ENCODE measurements around the gene TRIM29.
"Not testable (repeated sequence)": the region's sequence is repeated elsewhere in the genome, so short reads cannot be mapped to it uniquely, and the experiment has no call there.

TRIM29 gene

DNA sequence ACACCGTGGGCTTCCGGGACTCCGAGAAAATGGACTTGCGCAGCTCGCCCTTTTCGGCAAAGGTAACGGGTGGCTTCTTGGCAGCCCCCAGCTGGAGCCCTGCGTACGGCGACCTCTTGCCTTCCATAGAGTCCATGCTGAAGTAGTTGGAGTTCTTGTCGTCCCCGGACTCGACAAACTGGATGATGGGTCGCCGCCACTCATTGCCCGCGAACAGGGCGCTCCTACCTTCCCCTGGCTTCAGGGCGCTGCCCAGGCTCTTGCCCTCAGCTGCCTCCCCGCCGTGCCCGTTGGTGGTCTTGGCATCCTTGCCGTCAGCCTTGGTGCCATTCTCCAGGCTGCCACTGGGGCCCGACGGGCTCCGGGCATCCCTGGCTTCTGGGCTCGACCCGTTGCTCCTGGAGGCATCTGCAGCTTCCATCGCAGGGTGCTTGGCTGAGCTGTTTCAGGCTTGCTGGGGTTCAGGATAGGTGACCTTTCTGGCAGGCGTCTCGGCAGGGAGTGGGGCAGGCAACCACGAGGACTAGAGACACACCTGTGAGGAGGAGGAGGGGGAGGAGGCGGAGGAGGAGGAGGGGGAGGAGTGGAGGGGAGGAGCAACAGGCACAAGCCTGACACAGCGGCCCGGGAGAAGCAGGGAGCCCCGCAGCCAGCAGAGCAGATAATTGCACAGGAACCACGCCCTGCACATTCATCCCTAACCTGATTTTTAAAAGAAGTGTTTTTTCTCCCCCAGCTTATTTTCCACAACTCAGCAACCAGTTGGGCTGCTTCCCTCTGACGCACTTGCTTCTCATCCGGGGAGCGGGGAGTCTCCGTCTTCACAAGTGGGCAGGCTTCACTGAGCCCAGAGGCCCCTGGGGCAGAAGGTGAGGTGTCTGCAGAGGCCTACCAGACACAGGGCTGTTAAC is at the start of gene TRIM29:
Gene TRIM29 (minus strand): TSS at position 503 of the 911 bp plus-strand sequence. CDS start 82 bp downstream, at position 421.
- no peak for DNase-seq

- DNase-seq = no peak
These were observed 49.1 kb upstream of the TRIM29 start for GRCh38 chr11:120186774-120187591.

- no peak for DNase-seq
These were observed 48.5 kb upstream of the TRIM29 start for GRCh38 chr11:120186456-120186773.

- no peak for DNase-seq
These were observed 48.0 kb upstream of the TRIM29 start for GRCh38 chr11:120185706-120186455.

GRCh38 chr11:120184946-120185705 is 47.2 kb upstream of the TRIM29 start:
- DNase-seq = no peak

DNA sequence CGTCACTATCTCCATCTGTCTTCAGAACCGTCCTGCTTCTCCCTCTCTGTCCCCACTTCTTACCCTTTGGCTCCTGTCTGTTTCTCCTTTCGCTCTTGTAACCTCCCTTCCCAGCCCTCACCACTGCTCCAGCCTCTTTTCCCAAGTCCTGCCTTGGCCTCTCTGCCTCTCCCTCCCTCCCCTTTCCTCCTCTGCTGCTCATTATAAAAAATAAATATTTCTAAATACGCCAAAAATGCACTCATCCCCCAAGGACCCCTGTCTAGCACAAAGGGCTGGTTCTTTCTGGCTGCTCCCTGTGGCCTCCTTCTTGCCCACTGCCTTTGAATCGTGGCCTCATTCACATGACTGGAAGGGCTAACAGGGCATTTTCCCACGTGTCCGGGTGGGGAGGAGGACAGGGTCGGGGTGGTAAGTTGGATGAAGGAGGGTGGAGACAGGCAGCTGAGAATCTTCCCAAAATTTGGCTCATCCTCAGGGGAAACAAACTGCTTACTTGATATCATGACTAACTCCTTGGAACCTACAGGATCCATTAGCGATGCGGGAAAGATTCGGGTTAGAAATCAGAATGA is 46.5 kb upstream of the TRIM29 start:
- DNase-seq = no peak

DNA sequence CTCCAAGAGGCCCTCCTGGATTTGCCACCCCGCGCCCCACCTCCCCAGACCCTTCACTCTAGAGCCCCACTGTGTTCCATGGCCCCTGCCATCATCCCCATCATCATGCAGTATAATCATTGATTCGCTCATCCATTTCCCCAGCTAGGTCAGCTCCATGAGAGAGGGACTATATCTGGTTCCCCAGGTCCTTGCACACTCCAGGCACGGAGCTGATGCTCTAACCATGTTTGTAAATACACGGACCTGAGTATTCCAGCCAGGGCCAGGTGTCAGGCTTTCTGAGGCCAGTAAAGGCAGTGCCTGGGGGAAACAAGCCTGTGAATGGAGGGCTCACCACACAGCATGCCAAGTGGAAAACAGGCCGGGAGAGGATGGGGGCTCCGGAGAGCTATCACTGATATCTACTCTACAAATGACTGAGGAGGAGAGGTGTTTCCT is 45.8 kb upstream of the TRIM29 start:
- DNase-seq = no peak

- DNase-seq = peak; percentile 31
These were observed 45.0 kb upstream of the TRIM29 start for GRCh38 chr11:120182790-120183491.

GRCh38 chr11:120182372-120182771 is 44.5 kb upstream of the TRIM29 start:
- DNase-seq = no peak

DNA sequence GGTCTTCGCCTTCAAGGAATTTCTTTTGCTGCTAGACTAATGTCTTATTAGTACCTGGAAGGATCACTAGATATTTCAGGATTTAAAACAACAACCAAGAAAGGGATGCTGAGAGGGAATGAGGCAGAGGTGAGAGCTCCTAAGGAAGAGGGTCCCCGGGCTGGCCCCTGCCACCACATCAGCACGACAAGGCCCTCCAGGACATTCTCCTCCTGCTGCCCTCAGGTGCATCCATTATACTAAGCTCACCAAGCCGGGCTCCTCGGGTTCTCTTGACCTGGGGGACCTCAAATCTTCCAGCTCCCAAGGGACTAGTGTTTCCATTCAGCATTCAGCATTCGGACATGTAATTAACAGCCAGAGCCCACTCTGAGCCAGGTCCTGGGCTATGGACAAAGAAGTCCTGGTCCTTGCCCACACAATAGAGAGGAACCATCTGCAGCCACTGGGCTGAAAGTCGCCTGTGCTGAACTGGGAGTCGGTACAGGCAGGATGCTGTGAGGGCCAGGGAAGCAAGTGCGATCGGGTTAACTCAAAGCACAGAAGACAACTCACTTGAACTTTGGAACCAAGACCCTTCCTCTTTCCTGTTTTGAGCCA is 43.6 kb upstream of the TRIM29 start:
- no peak for DNase-seq

- DNase-seq = no peak
These were observed 42.8 kb upstream of the TRIM29 start for GRCh38 chr11:120180551-120181232.

- DNase-seq = not testable (repeated sequence)
These were observed 42.1 kb upstream of the TRIM29 start for GRCh38 chr11:120180063-120180462.

GRCh38 chr11:120179057-120179672 is 41.3 kb upstream of the TRIM29 start:
- no peak for DNase-seq

DNA sequence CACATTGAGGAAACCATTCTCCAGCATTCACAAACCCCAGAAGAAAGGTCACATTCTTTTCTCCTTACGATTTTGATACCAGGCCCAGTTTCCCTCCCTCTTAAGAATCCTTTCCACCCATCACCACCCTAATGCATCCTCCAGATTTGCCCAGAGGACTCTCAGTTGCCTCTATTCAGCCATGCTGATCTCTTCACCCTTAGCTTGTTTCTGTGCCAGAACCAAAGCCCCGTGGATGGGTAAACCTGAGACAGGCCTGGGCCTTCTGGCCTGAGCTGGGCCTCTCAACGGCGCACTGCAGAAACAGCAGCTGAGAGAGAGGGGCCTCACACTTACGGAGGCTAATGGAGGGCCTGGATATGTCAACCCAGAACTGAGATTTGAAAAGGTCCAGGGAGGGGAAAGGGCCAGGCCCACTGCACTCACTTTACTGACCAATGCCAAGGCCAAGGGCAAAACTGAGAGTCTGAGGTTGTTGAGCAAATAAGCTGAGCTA is 40.7 kb upstream of the TRIM29 start:
- DNase-seq = no peak

GRCh38 chr11:120174866-120175265 is 37.0 kb upstream of the TRIM29 start:
- no peak for DNase-seq

DNA sequence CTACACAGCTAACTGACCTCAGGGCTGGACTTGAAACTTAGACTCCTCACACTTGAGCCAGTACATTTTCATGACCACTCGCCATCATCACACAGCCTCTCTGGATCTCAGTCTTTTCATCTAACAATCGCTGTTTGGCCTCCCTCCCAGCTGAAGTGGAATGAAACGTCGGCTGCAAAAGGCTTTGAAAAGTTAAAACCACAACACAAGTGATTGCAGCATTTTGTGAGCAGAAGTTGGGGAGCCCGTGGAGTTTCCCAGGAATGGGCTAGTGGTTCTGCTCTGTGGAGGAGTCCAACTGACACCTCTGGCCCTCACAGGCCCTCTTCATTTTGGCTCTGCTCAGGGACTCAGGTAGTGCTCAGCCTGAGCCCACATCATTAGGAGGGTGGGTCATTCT is 35.9 kb upstream of the TRIM29 start:
- no peak for DNase-seq

- no peak for DNase-seq
These were observed 35.2 kb upstream of the TRIM29 start for GRCh38 chr11:120173019-120173705.

DNA sequence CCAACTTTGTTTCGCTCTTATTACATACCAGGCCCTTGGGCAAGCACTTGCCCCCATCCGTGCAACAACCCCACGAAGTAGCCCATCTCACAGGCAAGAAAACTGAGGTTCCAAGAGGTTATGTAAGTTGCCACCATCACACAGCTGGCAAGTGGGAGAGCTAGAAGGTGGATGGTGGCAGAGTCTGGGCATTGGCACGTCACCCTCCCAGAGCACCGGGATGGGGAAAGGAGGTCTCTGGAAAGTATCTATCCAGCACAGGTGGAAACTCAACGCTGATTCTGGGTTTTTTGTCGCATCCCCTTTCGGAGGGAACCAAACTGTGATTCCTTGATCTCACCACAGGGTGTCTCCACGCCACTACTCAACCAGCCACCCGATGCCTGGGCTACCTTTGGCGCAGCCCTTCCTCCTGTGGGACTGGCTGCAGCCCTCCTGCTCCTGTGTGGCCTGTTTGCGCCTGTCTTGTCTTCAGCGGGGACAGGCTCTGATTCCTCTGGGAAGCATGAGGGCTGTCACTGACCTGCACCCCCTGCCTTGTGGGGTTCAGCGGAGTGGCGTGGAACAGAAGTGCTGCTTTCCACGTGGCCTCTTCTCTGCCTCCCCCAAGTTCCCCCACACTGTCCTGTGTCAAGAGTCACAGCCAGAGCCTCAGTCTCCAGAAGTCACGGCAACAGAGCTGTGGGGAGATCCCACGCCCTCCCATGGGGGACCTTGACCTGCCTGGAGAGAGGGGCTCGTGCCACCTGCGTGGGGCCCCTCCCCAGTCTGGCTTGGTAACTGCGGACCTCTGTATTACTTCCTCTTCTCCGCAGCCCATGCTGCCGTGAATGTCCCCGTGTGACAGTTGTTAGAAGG is 34.4 kb upstream of the TRIM29 start:
- DNase-seq = peak; percentile 72

Data from NCI-H1092 treated with DMSO at 0.1 percent for 48 hours (cell line).